Astrocyte of the spinal cord (primary cell): ENCODE measurements around the gene SHISA8.

Source experiments
- DNase-seq: peaks from one replicate; pipeline ENCODE4 v3.0.0; 2011; ENCODE audit warnings: low read depth, low spot score
- H3K4me3 ChIP-seq: 2 replicates; pipeline ENCODE4 v1.5.1; 2011; ENCODE audit warnings: low read depth, mild to moderate bottlenecking, low read length, moderate library complexity
- CTCF ChIP-seq: IDR thresholded peaks from 2 replicates; pipeline ENCODE4 v1.5.1; 2012; ENCODE audit warnings: low read depth, mild to moderate bottlenecking, low read length, inconsistent platforms
- in situ Hi-C: cut with HindIII; loops from 2 replicates; pipeline ENCODE4 v1.10.0; 2017; ENCODE audit warnings: low sequenced_read_pairs

Gene SHISA8

GRCh38 chr22:41933411-41934177 is 18.7 kb upstream of the SHISA8 start:
- DNase-seq, result no peak
- in situ Hi-C loops, result no loop called here
- H3K4me3 ChIP-seq, result no peak overlapping the region
- TF ChIP-seq CTCF, result no peak

GRCh38 chr22:41932353-41932752 is 17.5 kb upstream of the SHISA8 start:
- no peak for DNase-seq
- in situ Hi-C loops, result no loop called here
- no peak overlapping the region for H3K4me3 ChIP-seq
- no peak for TF ChIP-seq CTCF

- no peak for TF ChIP-seq CTCF
- in situ Hi-C loops, result no loop called here
- DNase-seq, result no peak
Measured at GRCh38 chr22:41931701-41932269, 16.9 kb upstream of the SHISA8 start.

GRCh38 chr22:41929418-41929810 is 14.5 kb upstream of the SHISA8 start:
- in situ Hi-C loops, result no loop called here
- no peak overlapping the region for H3K4me3 ChIP-seq
- TF ChIP-seq CTCF, result no peak
- DNase-seq, result no peak

More at GRCh38 chr22:41931701-41932269, 16.9 kb upstream of the SHISA8 start:
- H3K4me3 ChIP-seq, result no peak overlapping the region

GRCh38 chr22:41928593-41929417 is 13.9 kb upstream of the SHISA8 start:
- no peak for DNase-seq
- in situ Hi-C loops, result no loop called here
- no peak overlapping the region for H3K4me3 ChIP-seq

More at GRCh38 chr22:41928593-41929417, 13.9 kb upstream of the SHISA8 start:
- no peak for TF ChIP-seq CTCF
